ENCODE data around the gene SLC26A5.
"Not testable (repeated sequence)": the region's sequence is repeated elsewhere in the genome, so short reads cannot be mapped to it uniquely, and the experiment has no call there.

- TF ChIP-seq CTCF (IDR thresholded peaks at IDR 0.05; ENCODE audit: low read depth, low read length, poor library complexity, severe bottlenecking); EZH2phosphoT487 (IDR thresholded peaks at IDR 0.05; ENCODE audit: borderline replicate concordance, low read length): not testable (repeated sequence)
Observed at GRCh38 chr7:103405789-103406613, 40.0 kb downstream of the SLC26A5 start.

All from DOHH2 (cell line).